Mucosa of descending colon (tissue), 3 donors: ENCODE results near the gene ULBP2. TPM values are rescaled to one million over a fixed set of nuclear protein-coding genes. Genes with fewer than 3 reads are reported as not detected.
"Not testable (repeated sequence)": the region's sequence is repeated elsewhere in the genome, so short reads cannot be mapped to it uniquely, and the experiment has no call there.

Experiments used
- ATAC-seq: fragments of 200-7000 bp; cut with Tn5 transposase; one replicate; pipeline ENCODE4 v1.9.1; 2020; ENCODE audit warnings: mild to moderate bottlenecking, moderate library complexity
- DNase-seq, 3 donors: peaks; one replicate each; pipeline ENCODE4 v3.0.0-alpha.2; 2020
- H3K36me3 ChIP-seq: fragments of 200-600 bp; one replicate; pipeline ENCODE4 v1.8.0; 2021; ENCODE audit warnings: low read depth, mild to moderate bottlenecking
- H3K4me1 ChIP-seq: fragments of 200-600 bp; one replicate; pipeline ENCODE4 v1.8.0; 2021; ENCODE audit warnings: low read depth, mild to moderate bottlenecking
- H3K4me3 ChIP-seq: fragments of 200-600 bp; one replicate; pipeline ENCODE4 v1.8.0; 2021; ENCODE audit warnings: mild to moderate bottlenecking
- H3K9me3 ChIP-seq: fragments of 200-600 bp; one replicate; pipeline ENCODE4 v1.8.0; 2021; ENCODE audit warnings: mild to moderate bottlenecking
- intact Hi-C, 2 donors: fragments of 100-400 bp; cut with DNase I in 1 of 2; cut with micrococcal nuclease in 1 of 2; formaldehyde crosslinking; loops; one replicate each; pipeline versions ENCODE4 v1.11.0 to v1.11.1; 2022; cut with DNase I, micrococcal nuclease
- total RNA-seq, 3 donors: library from RNA; stranded (reverse); fragmentation: NEBNext Ultra II Directional in 2 of 3; extraction: Animal tissue kit (Norgen Biotek cat#: 25700) in 2 of 3; gene quantifications; one replicate each; pipeline versions ENCODE4 v1.2.1 to v1.2.4, GENCODE V29; 2021 to 2023
- TF ChIP-seq, protein P1 (sequence below): fragments of 200-600 bp; IDR thresholded peaks from one replicate; pipeline ENCODE4 v1.8.0; 2022; ENCODE audit warnings: antibody characterized with exemption, mild to moderate bottlenecking
- donor health status: DM: no; HTN: no; CAD: no; lungs with moderate emphysema.
- donor health status: DM: no; HTN: no; CAD: no.
- donor health status: DM: no; HTN: yes; CAD: no.

ULBP2 gene
- total RNA-seq, 3 donors from 2014 or later: 0.43 TPM; not detected in 2

- intact Hi-C loops: no loop called here
- Histone ChIP-seq H3K36me3 (no peaks in the 10 kb centered on the region), H3K9me3 (no peaks in the 10 kb centered on the region), H3K4me1 (peaks cover 16% of the 10 kb centered on the region), H3K4me3 (no peak overlapping the region)
- DNase-seq: no peak
- TF ChIP-seq, protein P1, sequence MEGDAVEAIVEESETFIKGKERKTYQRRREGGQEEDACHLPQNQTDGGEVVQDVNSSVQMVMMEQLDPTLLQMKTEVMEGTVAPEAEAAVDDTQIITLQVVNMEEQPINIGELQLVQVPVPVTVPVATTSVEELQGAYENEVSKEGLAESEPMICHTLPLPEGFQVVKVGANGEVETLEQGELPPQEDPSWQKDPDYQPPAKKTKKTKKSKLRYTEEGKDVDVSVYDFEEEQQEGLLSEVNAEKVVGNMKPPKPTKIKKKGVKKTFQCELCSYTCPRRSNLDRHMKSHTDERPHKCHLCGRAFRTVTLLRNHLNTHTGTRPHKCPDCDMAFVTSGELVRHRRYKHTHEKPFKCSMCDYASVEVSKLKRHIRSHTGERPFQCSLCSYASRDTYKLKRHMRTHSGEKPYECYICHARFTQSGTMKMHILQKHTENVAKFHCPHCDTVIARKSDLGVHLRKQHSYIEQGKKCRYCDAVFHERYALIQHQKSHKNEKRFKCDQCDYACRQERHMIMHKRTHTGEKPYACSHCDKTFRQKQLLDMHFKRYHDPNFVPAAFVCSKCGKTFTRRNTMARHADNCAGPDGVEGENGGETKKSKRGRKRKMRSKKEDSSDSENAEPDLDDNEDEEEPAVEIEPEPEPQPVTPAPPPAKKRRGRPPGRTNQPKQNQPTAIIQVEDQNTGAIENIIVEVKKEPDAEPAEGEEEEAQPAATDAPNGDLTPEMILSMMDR: no peak
- no peak for ATAC-seq
Observed at GRCh38 chr6:149936743-149937142, 5.1 kb upstream of the ULBP2 start.

DNA sequence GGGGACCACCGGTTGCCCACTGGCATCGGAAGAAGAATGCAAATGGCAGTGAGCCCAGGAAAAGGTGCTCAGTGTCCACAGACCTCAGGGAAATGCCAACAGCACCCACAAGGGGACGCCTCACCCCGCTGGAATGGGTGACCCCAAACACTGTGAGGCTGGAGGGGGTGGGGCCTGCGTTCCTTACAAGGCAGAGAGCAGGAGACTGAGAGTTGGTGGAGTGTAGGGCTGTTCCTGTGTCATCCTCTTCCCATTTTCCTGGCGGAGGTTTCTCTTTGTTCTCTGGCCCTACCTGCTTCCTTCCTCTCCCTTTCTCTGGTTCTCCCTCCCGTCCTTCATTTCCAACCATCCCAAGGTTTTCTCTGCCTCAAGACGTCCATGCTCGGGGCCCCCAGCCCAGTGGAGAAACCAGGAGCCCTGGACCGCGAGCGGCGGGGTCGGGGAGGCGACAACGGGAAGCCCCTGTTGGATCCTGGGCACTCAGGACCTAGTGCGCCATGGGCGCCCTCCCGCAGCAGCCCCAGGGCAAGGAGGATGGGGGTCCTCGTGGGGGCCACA is 3.7 kb upstream of the ULBP2 start:
- ATAC-seq: peak; percentile 38
- H3K9me3 ChIP-seq, H3K4me3 ChIP-seq, H3K36me3 ChIP-seq, DNase-seq, intact Hi-C loops: not testable (repeated sequence)
- peaks cover 23% of the 10 kb centered on the region for H3K4me1 ChIP-seq

DNA sequence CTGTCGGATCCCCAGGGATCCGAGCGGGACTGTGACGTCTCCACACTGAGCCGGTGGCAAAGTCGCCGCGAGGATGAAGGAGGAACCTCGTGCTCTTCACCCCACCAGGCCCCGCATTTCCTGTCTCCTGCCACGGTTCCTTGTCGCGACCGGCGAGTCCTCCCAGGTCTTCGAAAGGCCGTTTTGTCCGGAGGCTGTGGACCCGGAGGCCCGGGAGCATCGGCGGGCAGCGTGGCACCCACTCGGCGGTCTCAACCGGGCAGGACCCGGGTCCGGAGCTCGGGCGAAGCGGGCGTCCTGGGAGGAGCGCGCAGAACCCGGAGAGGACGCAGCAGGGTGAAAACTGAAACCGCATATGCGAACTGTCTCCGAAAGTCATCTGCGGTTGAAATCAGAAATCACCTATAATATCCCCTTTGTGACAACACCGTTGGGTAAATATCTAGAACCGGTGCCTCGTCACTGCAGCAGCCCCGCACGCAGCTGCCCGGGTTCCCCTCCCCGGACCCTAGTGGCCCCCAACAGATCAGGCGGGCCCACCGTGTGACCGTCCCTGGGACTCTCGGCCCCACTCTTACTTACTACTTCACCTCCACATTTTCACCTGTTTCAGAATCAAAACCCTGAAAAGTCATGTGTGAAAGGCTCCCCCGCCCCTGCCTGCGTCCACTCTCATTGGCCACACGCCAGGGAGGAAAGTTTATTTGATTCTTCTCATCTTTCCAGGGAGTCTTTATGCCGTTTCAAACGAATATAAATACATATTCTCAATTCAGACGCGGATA is 3.1 kb upstream of the ULBP2 start:
- Histone ChIP-seq H3K9me3 (no peaks in the 10 kb centered on the region), H3K4me3 (no peak overlapping the region), H3K36me3 (no peaks in the 10 kb centered on the region), H3K4me1 (peaks cover 23% of the 10 kb centered on the region)
- ATAC-seq (peak; percentile 9), DNase-seq (no peak)
- intact Hi-C loops: no loop called here
- TF ChIP-seq, protein P1: no peak

- DNase-seq (no peak), ATAC-seq (no peak)
- Histone ChIP-seq H3K36me3 (no peaks in the 10 kb centered on the region), H3K9me3 (no peaks in the 10 kb centered on the region), H3K4me1 (peaks cover 23% of the 10 kb centered on the region), H3K4me3 (no peak overlapping the region)
- TF ChIP-seq, protein P1: no peak
- intact Hi-C loops: no loop called here
Observed at GRCh38 chr6:149939356-149939648, 2.5 kb upstream of the ULBP2 start.

GRCh38 chr6:149939909-149940671 is 1.7 kb upstream of the ULBP2 start:
- Histone ChIP-seq H3K4me1 (peaks cover 23% of the 10 kb centered on the region), H3K9me3 (no peaks in the 10 kb centered on the region), H3K36me3 (no peaks in the 10 kb centered on the region), H3K4me3 (no peak overlapping the region)
- intact Hi-C loops: no loop called here
- TF ChIP-seq, protein P1: no peak
- ATAC-seq (no peak), DNase-seq (no peak)

- no peaks in the 10 kb centered on the region for H3K36me3 ChIP-seq
- H3K9me3 ChIP-seq: no peaks in the 10 kb centered on the region
- ATAC-seq (no peak), DNase-seq (no peak)
- H3K4me1 ChIP-seq: peaks cover 23% of the 10 kb centered on the region
- no peak overlapping the region for H3K4me3 ChIP-seq
- TF ChIP-seq, protein P1: no peak
- intact Hi-C loops: no loop called here
Observed at GRCh38 chr6:149940672-149940982, 1.2 kb upstream of the ULBP2 start.
